Stomach (tissue), 4 donors: ENCODE measurements around the gene PLXNB1.

Experiments
- CTCF ChIP-seq, 7 experiments: fragments of 450-650 bp in 4 of 7; fragments of 200-600 bp in 3 of 7; sonication (generic) in 3 of 7; IDR thresholded peaks; one replicate each; pipeline ENCODE4 v1.5.1; 2016 to 2019; ENCODE audit warnings: antibody characterized with exemption in 7 of 7, control low read depth in 2 of 7, mild to moderate bottlenecking in 1 of 7
- POLR2A ChIP-seq, 4 donors: fragments of 450-650 bp; IDR thresholded peaks; one replicate each; pipeline ENCODE4 v1.6.1; 2016; ENCODE audit warnings: antibody characterized with exemption in 4 of 4, control low read depth in 2 of 4, mild to moderate bottlenecking in 1 of 4, moderate library complexity in 1 of 4

GRCh38 chr3:48395714-48396113, 34.2 kb downstream of the PLXNB1 start:
- TF ChIP-seq CTCF (IDR thresholded peaks at IDR 0.05) (no peak), POLR2A (IDR thresholded peaks at IDR 0.05) (no peak)
